HG03439 (cell line): ENCODE results near the gene CNEP1R1.
"Not testable (repeated sequence)": the region's sequence is repeated elsewhere in the genome, so short reads cannot be mapped to it uniquely, and the experiment has no call there.

Experiments
- ATAC-seq: cut with Tn5 transposase; IDR thresholded peaks from one replicate; pipeline ENCODE4 v1.9.1; 2021; ENCODE audit warnings: mild to moderate bottlenecking, moderate library complexity; ENCODE audit not compliant: unreplicated experiment

CNEP1R1 gene, protein sequence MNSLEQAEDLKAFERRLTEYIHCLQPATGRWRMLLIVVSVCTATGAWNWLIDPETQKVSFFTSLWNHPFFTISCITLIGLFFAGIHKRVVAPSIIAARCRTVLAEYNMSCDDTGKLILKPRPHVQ

DNA sequence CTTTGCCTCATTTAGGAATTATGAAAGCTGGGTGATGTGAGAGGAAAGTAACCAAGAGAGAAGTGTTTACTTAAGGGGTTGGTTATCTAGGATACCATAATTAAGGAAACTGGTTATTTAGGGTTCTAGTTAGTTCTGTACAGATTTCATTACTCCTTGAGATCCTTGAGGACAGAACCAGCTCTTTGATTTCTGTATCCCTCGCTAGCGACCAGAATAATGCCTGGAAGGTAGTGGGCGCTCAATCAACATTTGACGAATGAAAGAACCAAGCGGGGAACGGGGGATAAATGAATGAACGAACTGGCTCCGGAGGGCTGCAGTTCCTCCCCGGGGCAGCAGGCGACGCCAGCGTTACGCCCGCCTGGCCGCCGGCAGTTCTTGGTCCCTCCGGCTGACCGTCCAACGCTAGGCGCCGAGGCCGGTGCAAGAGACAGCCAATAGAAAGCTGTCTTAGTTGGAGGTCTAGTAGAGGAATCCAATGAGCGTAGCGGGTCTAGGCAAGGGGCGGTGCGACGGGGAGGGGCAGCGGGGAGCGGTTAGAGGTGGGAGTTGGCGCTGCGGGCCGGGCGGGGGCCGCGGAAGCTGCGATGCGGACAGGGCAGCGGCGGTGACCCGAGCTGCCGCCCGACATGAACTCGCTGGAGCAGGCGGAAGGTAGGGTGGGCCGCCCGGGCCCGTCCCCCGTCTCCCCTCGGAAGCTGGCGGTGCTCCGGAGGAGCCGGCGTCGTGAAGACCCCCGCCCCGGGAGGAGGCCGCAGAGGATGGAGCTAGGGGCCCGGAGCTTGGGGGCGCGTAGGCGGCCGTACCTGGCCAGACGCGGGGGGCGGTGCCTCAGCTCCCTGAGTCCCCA is at the start of gene CNEP1R1:
Gene CNEP1R1 (plus strand): TSS at position 542 of the 853 bp plus-strand sequence. CDS start 91 bp downstream, at position 633.
- peak; percentile 97 for ATAC-seq

DNA sequence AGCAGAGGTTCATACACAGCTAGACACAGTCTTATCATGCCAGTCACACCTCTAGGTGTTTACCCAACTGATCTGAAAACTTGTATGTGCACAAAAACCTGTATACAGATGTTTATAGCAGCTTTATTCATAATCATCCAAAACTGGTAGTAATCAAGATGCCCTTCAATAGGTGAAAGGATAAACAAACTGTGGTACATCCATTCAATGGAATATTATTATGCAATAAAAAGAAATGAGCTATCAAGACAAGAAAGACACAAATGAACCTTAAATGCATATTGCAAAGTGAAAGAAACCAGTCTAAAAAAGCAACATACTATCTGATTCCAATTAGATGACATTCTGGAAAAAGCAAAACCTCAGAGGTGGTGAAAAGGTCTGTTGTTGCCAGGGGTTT is 47.6 kb upstream of the CNEP1R1 start:
- ATAC-seq, result no peak

- no peak for ATAC-seq
Observed at GRCh38 chr16:49978569-49979326, 46.3 kb upstream of the CNEP1R1 start.

- ATAC-seq, result no peak
Observed at GRCh38 chr16:49980166-49980565, 44.9 kb upstream of the CNEP1R1 start.

DNA sequence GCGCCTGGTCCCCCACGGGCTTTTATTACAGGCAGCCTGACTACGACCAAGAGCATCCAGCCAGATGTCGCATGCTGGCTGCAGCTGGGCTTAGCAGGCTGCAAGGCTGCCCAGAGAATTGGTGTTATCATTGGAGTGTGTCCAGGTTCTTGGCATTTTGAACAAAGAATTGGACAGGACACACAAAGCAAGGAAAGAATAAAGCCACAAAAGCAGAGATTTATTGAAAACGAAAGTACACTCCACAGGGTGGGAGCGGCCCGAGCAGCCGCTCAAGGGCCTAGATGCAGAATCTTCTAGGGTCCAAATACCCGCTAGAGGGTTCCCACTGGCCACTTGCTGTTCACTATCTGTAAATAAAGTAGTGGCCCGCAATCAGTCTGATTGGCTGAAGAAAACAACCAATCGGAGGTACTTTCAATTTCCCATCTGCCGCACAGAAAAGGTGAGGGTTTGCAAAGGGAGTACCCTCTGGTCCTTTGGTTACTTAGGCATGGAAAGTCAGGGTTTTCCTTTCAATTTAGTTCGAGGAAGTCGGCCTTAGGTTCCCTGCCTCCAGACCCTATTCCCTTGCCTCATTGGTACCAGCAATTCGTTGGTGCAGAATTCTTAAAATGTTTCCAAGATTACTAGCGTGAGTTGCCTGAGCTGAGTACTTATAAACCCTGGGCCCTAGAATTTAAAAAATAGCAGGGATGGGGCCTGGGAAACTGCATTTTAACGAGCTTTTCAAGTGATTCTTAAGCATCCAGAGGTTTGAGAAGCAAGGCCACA is 38.5 kb upstream of the CNEP1R1 start:
- no peak for ATAC-seq

GRCh38 chr16:49987381-49987780 is 37.6 kb upstream of the CNEP1R1 start:
- ATAC-seq, result no peak

DNA sequence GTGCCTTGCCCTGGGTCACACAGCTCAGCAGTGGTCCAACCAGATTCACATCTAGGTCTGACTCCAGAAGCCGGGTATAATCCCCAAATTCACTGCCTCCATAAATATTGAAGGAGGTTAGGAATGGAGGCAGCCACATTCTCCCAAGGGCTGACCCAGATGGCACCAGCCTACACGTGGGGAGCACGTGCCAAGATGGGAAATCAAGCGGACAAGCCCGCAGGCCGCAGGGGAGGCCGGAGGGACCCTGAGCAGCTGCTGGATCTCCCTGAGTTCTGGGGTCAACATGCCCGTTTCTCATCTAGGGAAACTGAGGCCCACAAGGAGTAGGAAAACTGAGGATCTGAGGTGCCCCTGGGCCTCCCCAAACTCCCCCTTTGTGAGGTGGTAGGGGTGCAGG is 32.2 kb upstream of the CNEP1R1 start:
- ATAC-seq, result no peak

GRCh38 chr16:49993579-49993978 is 31.4 kb upstream of the CNEP1R1 start:
- ATAC-seq, result no peak

DNA sequence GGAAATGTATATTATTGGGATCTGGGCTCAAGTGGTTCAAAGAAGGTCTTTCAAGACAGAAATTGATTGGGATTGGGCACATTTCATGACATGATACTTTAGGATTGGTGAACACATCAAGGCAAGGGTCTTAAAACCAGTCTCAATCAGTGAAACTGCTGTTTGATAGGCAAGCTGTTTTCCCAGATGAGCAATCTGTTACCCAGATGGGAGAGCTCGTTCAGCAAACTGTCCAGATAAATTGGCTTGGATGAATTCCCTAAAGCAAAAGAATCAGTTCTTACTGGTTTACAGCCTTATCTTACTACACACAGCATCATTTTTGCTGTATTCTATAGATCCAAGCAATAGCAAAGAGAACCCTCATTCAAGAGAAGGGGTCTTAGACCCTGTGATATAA is 31.0 kb upstream of the CNEP1R1 start:
- no peak for ATAC-seq

GRCh38 chr16:49995720-49996119 is 29.3 kb upstream of the CNEP1R1 start:
- ATAC-seq, result no peak

DNA sequence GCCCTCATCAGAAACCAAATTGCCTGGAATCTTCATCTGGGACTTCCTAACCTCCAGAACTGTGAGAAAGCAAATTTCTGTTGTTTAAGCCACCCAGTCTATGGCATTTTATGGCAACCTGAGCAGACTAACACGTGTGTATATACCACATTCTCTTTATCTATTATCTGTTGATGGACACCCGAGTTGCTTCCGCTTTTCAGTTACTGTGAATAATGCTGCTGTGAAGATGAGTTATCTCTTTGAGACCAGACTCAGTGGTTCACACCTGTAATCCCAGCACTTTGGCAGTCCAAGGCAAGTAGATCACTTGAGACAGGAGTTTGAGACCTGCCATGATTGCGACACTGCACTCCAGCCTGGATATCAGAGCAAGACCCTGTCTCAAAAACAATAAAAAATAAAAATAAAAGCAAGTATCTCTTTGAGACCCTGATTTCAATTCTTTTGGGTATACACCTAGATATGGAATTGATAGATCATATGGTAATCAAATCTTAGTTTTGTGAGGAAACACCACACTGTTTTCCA is 27.2 kb upstream of the CNEP1R1 start:
- ATAC-seq, result no peak

- ATAC-seq, result no peak
Observed at GRCh38 chr16:49998991-49999390, 26.0 kb upstream of the CNEP1R1 start.

- no peak for ATAC-seq
Observed at GRCh38 chr16:50001144-50001543, 23.9 kb upstream of the CNEP1R1 start.

DNA sequence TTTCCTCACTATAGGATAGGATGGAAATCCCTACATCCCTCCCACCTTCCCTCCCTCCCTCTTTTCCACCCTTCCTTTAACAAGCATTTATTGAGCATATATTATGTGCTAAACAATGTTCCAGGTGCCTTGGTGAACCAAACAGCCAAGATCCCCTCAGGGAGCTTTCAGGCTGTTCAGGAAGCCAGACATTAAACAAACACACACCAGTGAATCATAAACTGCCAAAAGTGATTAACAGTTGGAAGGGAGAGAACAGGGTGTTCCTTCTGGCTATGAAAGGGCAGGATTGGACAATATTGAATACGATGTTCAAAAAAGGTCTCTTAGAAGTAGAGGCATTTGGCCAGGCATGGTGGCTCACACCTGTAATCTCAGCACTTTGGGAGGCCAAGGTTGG is 22.8 kb upstream of the CNEP1R1 start:
- no peak for ATAC-seq

DNA sequence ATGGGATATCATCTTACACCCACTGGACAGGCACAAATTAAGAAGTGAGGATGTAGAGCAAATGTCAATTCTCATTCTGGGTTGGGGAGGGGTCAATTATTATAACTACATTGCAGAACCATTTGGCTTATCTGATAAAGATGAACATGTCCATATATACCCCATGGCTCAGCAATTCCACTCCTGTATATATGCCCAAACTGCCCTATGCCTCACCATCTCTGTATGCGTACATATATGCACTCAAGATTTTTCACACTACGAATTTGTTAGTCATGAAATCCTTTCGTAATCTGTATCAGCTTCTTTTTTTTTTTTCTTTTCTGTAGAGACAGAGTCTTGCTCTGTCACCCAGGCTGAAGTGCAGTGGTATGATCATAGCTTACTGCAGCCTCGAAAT is 20.8 kb upstream of the CNEP1R1 start:
- ATAC-seq, result no peak

- ATAC-seq, result no peak
Observed at GRCh38 chr16:50006964-50007363, 18.1 kb upstream of the CNEP1R1 start.

- no peak for ATAC-seq
Observed at GRCh38 chr16:50007744-50008143, 17.3 kb upstream of the CNEP1R1 start.

DNA sequence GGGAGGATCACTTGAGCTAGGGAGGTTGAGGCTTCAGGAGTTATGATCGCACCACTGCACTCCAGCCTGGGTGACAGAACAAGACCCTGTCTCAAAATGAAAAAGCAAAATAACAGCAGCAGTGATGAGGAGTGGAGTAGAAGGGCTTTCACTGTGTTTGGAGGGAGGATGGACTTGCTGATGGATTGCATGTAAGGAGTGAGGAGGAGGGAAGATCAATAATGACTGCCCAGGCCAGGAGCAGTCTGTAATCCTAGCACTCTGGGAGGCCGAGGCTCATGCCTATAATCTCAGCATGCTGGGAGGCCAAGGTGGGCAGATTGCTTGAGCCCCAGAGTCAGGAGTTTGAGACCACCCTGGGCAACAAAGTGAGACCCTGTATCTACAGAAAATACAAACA is 14.8 kb upstream of the CNEP1R1 start:
- ATAC-seq, result no peak

- ATAC-seq, result no peak
Observed at GRCh38 chr16:50011707-50012106, 13.3 kb upstream of the CNEP1R1 start.

- no peak for ATAC-seq
Observed at GRCh38 chr16:50012182-50012581, 12.8 kb upstream of the CNEP1R1 start.

GRCh38 chr16:50014211-50014610 is 10.8 kb upstream of the CNEP1R1 start:
- not testable (repeated sequence) for ATAC-seq
